Activated CD8-positive, alpha-beta T cell treated with anti-CD3 and anti-CD28 coated beads for 36 hours (primary cell): ENCODE measurements around the gene DTX3. TPM values are rescaled to one million over a fixed set of nuclear protein-coding genes. Genes with fewer than 3 reads are reported as not detected.

Source experiments
- ATAC-seq: fragments of 200-7000 bp; cut with Tn5 transposase; one replicate; pipeline ENCODE4 v1.10.0; 2021; ENCODE audit warnings: mild to moderate bottlenecking, moderate library complexity
- CTCF ChIA-PET: fragments of 350-600 bp; sonication (Branson Sonifier 250); formaldehyde crosslinking; loops from one replicate; lab custom pipeline; 2021; ENCODE audit warnings: antibody characterized with exemption; lab: Charles Lee
- POLR2A ChIA-PET: fragments of 350-600 bp; sonication (Branson Sonifier 250); formaldehyde crosslinking; loops from one replicate; lab custom pipeline; 2021; ENCODE audit warnings: antibody characterized with exemption; lab: Charles Lee
- DNase-seq: peaks from one replicate; pipeline ENCODE4 v3.0.0-alpha.2; 2020
- H3K27ac Mint-ChIP-seq: one replicate; pipeline ENCODE4 v1.8.0; 2021; ENCODE audit warnings: mild to moderate bottlenecking, mixed read lengths
- H3K27me3 Mint-ChIP-seq: one replicate; pipeline ENCODE4 v1.8.0; 2021; ENCODE audit warnings: mixed read lengths
- H3K36me3 Mint-ChIP-seq: one replicate; pipeline ENCODE4 v1.8.0; 2021; ENCODE audit warnings: low read depth, mixed read lengths
- H3K4me1 Mint-ChIP-seq: one replicate; pipeline ENCODE4 v1.8.0; 2021; ENCODE audit warnings: low read depth, mixed read lengths
- H3K4me3 Mint-ChIP-seq: one replicate; pipeline ENCODE4 v1.8.0; 2021; ENCODE audit warnings: mild to moderate bottlenecking, moderate library complexity, mixed read lengths
- H3K9me3 Mint-ChIP-seq: one replicate; pipeline ENCODE4 v1.8.0; 2021; ENCODE audit warnings: mixed read lengths
- intact Hi-C: fragments of 100-400 bp; cut with micrococcal nuclease; formaldehyde crosslinking; loops from one replicate; pipeline ENCODE4 v1.10.0; 2022
- total RNA-seq, 2 experiments: library from RNA; stranded (reverse); gene quantifications; one replicate each; pipeline ENCODE4 v1.2.3, GENCODE V29; 2021
- TF ChIP-seq, protein P1 (sequence below): fragments of 200-600 bp; IDR thresholded peaks from one replicate; pipeline ENCODE4 v1.8.0; 2022; ENCODE audit warnings: antibody characterized with exemption, mild to moderate bottlenecking

The DTX3 gene
- total RNA-seq, 2 experiments from 2014 or later = 13.7 to 15.1 TPM

DNA sequence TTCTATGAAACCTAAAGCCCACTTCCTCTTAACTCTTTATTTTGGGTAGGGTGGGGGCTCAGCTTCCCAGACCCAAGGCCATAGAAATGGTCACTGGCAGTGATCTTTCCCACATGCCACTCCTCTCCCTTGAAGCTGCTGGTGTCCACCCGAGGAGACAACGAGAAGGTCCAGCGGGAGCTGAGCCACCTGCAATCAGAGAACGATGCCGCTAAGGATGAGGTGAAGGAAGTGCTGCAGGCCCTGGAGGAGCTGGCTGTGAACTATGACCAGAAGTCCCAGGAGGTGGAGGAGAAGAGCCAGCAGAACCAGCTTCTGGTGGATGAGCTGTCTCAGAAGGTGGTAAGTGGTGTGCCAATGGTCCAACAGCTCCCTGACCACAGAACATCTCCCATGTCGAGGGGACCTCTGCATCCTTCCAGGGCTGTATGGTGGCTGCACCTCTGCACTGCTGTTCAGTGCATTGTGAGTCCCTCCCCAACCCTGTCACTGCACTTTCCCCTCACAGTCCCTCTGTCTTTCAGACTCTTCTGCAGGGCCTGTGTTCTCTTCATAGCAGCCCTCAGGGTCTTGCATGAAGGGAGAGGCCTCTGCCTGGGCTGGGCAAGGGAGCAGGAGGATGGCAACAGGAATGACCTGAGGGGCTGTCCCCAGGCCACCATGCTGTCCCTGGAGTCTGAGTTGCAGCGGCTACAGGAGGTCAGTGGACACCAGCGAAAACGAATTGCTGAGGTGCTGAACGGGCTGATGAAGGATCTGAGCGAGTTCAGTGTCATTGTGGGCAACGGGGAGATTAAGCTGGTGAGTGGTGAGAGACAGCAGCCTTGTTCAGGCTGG is 32.5 kb upstream of the DTX3 start:
- TF ChIP-seq, protein P1, sequence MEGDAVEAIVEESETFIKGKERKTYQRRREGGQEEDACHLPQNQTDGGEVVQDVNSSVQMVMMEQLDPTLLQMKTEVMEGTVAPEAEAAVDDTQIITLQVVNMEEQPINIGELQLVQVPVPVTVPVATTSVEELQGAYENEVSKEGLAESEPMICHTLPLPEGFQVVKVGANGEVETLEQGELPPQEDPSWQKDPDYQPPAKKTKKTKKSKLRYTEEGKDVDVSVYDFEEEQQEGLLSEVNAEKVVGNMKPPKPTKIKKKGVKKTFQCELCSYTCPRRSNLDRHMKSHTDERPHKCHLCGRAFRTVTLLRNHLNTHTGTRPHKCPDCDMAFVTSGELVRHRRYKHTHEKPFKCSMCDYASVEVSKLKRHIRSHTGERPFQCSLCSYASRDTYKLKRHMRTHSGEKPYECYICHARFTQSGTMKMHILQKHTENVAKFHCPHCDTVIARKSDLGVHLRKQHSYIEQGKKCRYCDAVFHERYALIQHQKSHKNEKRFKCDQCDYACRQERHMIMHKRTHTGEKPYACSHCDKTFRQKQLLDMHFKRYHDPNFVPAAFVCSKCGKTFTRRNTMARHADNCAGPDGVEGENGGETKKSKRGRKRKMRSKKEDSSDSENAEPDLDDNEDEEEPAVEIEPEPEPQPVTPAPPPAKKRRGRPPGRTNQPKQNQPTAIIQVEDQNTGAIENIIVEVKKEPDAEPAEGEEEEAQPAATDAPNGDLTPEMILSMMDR = no peak
- no peaks in the 10 kb centered on the region for H3K27me3 Mint-ChIP-seq
- no peaks in the 10 kb centered on the region for H3K36me3 Mint-ChIP-seq
- no peak overlapping the region for H3K4me3 Mint-ChIP-seq
- ChIA-PET POLR2A (no interaction called here), CTCF (interaction anchor here (1.5 to 1.8 kb wide), 2 partner anchors 10 to 12 kb away, joined by 7 to 18 read pairs; no protein-coding TSS in a partner anchor)
- H3K4me1 Mint-ChIP-seq = no peaks in the 10 kb centered on the region
- no peak for ATAC-seq
- no peak overlapping the region for H3K27ac Mint-ChIP-seq
- intact Hi-C loops = no loop called here
- no peak for DNase-seq
- no peaks in the 10 kb centered on the region for H3K9me3 Mint-ChIP-seq

DNA sequence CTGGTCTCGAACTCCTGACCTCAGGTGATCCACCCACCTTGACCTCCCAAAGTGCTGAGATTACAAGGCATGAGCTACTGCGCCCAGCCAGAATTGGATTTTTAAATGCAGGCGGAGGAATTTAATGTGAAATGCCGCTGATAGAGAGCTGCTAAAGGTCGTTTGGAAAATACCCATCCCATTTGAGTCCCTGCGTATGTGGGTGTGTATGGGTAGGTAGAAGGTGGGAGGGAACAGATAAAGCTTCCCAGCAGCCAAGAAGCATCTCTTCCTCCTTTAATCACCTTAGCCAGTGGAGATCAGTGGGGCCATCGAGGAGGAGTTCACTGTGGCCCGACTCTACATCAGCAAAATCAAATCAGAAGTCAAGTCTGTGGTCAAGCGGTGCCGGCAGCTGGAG is 29.8 kb upstream of the DTX3 start:
- Mint-ChIP-seq H3K27me3 (no peaks in the 10 kb centered on the region), H3K9me3 (no peaks in the 10 kb centered on the region), H3K27ac (no peak overlapping the region), H3K4me3 (no peak overlapping the region), H3K4me1 (no peaks in the 10 kb centered on the region), H3K36me3 (no peaks in the 10 kb centered on the region)
- intact Hi-C loops = no loop called here
- CTCF ChIA-PET = interaction anchor here (0.9 to 1.8 kb wide), 8 partner anchors 8 to 119 kb away, joined by 3 to 9 read pairs (median 4); partner anchors contain the start of gene OS9
- no peak for DNase-seq
- TF ChIP-seq, protein P1 = no peak
- POLR2A ChIA-PET = interaction anchor here (0.9 to 2.0 kb wide), 2 partner anchors 45 to 46 kb away, joined by 4 to 5 read pairs; no protein-coding TSS in a partner anchor
- no peak for ATAC-seq

DNA sequence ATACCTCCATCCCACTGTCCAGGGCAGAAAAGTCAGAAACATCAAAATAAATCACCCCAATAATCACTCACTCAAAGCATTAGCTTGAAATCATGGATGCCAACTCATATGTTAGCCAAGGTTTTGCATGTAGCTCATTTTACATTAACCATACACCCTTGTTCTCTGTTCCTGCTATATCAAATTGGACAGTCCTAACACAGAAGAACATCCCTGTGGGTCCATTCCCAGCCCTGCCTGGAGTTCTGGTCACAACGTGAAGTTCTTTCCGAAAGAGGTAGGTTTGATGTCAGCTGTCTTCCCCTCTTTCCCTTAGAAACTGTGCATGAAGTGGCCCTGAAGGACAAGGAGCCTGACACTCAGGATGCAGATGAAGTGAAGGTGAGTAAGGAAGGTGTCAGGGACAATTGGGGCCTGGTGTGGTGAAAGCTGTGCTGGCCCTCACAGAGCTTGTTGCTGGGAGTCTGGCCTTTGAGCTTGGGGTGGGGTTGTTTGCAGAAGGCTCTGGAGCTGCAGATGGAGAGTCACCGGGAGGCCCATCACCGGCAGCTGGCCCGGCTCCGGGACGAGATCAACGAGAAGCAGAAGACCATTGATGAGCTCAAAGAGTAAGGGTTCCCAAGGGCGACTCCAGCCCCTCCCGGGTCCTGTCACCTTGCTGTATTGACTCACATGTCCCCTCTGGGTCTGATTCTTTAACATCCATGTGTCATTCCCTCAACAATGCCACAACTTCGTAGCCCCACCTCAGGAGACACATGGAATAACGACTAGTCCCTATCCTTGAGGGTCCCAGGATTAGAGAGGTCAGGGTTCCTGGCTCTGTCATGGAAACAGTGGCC is 28.6 kb upstream of the DTX3 start:
- TF ChIP-seq, protein P1 = no peak

DNA sequence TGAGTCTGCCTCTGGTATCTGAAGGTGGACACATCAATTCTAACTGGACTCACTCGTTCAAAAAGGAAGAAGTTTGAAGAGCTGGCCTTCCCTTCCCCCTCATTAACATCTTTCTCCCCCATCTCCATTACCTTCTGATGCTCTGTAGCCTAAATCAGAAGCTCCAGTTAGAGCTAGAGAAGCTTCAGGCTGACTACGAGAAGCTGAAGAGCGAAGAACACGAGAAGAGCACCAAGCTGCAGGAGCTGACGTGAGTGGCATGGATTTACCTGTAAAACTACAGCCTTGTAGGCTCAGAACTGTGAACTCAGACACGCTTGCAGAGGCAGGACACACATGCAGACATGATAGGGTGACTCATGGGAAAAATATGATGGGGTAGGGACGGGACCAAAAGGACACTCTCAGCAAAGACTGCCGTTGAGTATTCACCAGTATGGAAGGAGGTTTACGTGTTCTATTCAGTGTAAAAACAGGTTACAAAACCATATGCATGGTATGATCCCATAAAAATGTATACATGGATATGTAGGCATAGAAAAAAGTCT is 27.9 kb upstream of the DTX3 start:
- ATAC-seq = no peak
- Mint-ChIP-seq H3K9me3 (no peaks in the 10 kb centered on the region), H3K27ac (no peak overlapping the region), H3K36me3 (no peaks in the 10 kb centered on the region), H3K27me3 (no peaks in the 10 kb centered on the region), H3K4me3 (no peak overlapping the region), H3K4me1 (no peaks in the 10 kb centered on the region)
- DNase-seq = no peak
- TF ChIP-seq, protein P1 = no peak
- intact Hi-C loops = no loop called here
- ChIA-PET POLR2A (interaction anchor here (0.9 kb wide), 1 partner anchor 9 kb away, joined by 3 read pairs; no protein-coding TSS in a partner anchor), CTCF (interaction anchor here (0.6 to 1.8 kb wide), 7 partner anchors 15 to 159 kb away, joined by 3 to 8 read pairs (median 3); partner anchors contain the start of gene OS9)

More for the DNA sequence above, 28.6 kb upstream of the DTX3 start:
- no peaks in the 10 kb centered on the region for H3K36me3 Mint-ChIP-seq
- H3K4me3 Mint-ChIP-seq = no peak overlapping the region
- no peaks in the 10 kb centered on the region for H3K27me3 Mint-ChIP-seq
- intact Hi-C loops = no loop called here
- no peak overlapping the region for H3K27ac Mint-ChIP-seq
- CTCF ChIA-PET = interaction anchor here (0.6 to 1.8 kb wide), 10 partner anchors 7 to 181 kb away, joined by 3 to 9 read pairs (median 4); partner anchors contain the start of gene OS9
- H3K9me3 Mint-ChIP-seq = no peaks in the 10 kb centered on the region
- POLR2A ChIA-PET = interaction anchor here (0.9 to 2.0 kb wide), 3 partner anchors 9 to 148 kb away, joined by 3 to 5 read pairs (median 3); no protein-coding TSS in a partner anchor
- no peak for ATAC-seq
- no peak for DNase-seq
- H3K4me1 Mint-ChIP-seq = no peaks in the 10 kb centered on the region
